ENCODE results near the gene PPP4R4.

Gene PPP4R4

GRCh38 chr14:94132285-94132887 lies 41.7 kb upstream of the PPP4R4 start:
- DNase-seq (ENCODE audit: low read depth in 1 of 2, low spot score in 1 of 2) = peak; percentile 41 to 58
- Histone ChIP-seq H3K4me3 (replicated peaks; ENCODE audit: insufficient read depth, low read length) (no peak overlapping the region), H3K27me3 (ENCODE audit: insufficient read depth, poor library complexity, severe bottlenecking) (peaks cover 8% of the 10 kb centered on the region), H3K27ac (replicated peaks) (no peak overlapping the region)
- TF ChIP-seq SPI1 (IDR thresholded peaks at IDR 0.05; ENCODE audit: borderline replicate concordance, low read depth) (no peak), REST (IDR thresholded peaks at IDR 0.05; ENCODE audit: insufficient replicate concordance, low read depth) (no peak), GABPA (IDR thresholded peaks at IDR 0.05; ENCODE audit: low read depth) (no peak)
- TF ChIP-seq, protein P1, sequence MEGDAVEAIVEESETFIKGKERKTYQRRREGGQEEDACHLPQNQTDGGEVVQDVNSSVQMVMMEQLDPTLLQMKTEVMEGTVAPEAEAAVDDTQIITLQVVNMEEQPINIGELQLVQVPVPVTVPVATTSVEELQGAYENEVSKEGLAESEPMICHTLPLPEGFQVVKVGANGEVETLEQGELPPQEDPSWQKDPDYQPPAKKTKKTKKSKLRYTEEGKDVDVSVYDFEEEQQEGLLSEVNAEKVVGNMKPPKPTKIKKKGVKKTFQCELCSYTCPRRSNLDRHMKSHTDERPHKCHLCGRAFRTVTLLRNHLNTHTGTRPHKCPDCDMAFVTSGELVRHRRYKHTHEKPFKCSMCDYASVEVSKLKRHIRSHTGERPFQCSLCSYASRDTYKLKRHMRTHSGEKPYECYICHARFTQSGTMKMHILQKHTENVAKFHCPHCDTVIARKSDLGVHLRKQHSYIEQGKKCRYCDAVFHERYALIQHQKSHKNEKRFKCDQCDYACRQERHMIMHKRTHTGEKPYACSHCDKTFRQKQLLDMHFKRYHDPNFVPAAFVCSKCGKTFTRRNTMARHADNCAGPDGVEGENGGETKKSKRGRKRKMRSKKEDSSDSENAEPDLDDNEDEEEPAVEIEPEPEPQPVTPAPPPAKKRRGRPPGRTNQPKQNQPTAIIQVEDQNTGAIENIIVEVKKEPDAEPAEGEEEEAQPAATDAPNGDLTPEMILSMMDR (IDR thresholded peaks at IDR 0.05; ENCODE audit: insufficient read depth, low read length) = peak; percentile 15

DNA sequence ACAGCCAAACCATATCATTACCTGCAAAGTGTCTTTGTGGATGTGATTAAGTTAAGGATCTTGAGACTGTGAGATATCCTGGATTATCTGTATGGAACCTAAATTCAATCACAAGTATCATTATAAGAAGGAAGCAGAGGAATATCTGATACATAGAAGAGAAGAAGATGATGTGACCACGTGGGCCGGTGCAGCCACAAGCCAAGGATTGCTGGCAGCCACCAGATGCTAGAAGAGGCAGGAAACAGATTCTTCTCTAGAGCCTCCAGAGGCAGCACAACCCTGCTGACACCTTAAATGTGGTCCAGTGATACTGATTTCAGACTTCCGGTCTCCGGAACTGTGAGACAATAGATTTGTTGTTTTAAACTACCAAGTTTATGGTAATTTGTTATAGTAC lies 38.6 kb upstream of the PPP4R4 start:
- H3K4me3 ChIP-seq (replicated peaks; ENCODE audit: insufficient read depth, low read length) = no peak overlapping the region
- TF ChIP-seq SPI1 (IDR thresholded peaks at IDR 0.05; ENCODE audit: borderline replicate concordance, low read depth) (no peak), REST (IDR thresholded peaks at IDR 0.05; ENCODE audit: insufficient replicate concordance, low read depth) (no peak), POLR2AphosphoS5 (IDR thresholded peaks at IDR 0.05; ENCODE audit: low read depth) (no peak), GABPA (IDR thresholded peaks at IDR 0.05; ENCODE audit: low read depth) (no peak)
- TF ChIP-seq, protein P1 (IDR thresholded peaks at IDR 0.05; ENCODE audit: insufficient read depth, low read length) = no peak
- H3K27me3 ChIP-seq (ENCODE audit: insufficient read depth, poor library complexity, severe bottlenecking) = peaks cover 4% of the 10 kb centered on the region
- no peak overlapping the region for H3K27ac ChIP-seq (replicated peaks)
- no peak for DNase-seq (ENCODE audit: low read depth in 1 of 2, low spot score in 1 of 2)

- no peak for TF ChIP-seq SPI1 (IDR thresholded peaks at IDR 0.05; ENCODE audit: borderline replicate concordance, low read depth)
- TF ChIP-seq, protein P1 (IDR thresholded peaks at IDR 0.05; ENCODE audit: insufficient read depth, low read length) = peak; percentile 94
- Histone ChIP-seq H3K27ac (replicated peaks) (no peak overlapping the region), H3K4me3 (replicated peaks; ENCODE audit: insufficient read depth, low read length) (no peak overlapping the region), H3K27me3 (ENCODE audit: insufficient read depth, poor library complexity, severe bottlenecking) (peaks cover 3% of the 10 kb centered on the region)
- peak; percentile 62 to 82 for DNase-seq (ENCODE audit: low read depth in 1 of 2, low spot score in 1 of 2)
Observed at GRCh38 chr14:94136575-94137331, 37.4 kb upstream of the PPP4R4 start.

Data from HL-60 (cell line).